Measurements from ENCODE around the gene CCNY. TPM values are rescaled to one million over a fixed set of nuclear protein-coding genes. Genes with fewer than 3 reads are reported as not detected.
A peak's percentile ranks its signal among the peaks of the same experiment; 100 is the strongest.

The CCNY gene
- total RNA-seq, 3 donors from 2014 or later = 48.6 to 64.4 (median 51.5) TPM

DNA sequence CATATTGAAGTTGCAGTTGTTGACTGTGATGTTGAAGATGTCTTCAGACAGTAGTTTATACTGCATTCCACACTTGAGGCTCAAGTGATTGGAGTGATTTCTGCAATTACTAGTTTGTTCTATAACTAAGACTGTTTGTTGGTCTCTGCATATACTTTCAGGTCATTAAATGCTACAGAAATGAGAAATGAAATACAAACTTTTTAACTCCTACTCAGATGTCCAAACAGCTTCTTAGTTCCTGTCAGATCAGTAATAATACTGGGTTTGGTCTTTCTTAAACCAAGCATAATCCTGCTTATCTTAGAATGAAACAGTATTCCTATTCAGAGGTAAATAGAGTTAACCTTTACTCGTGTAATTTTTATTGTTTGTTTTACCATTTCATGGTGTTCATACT, 115.9 kb downstream of the CCNY start:
- TF ChIP-seq, protein P1, sequence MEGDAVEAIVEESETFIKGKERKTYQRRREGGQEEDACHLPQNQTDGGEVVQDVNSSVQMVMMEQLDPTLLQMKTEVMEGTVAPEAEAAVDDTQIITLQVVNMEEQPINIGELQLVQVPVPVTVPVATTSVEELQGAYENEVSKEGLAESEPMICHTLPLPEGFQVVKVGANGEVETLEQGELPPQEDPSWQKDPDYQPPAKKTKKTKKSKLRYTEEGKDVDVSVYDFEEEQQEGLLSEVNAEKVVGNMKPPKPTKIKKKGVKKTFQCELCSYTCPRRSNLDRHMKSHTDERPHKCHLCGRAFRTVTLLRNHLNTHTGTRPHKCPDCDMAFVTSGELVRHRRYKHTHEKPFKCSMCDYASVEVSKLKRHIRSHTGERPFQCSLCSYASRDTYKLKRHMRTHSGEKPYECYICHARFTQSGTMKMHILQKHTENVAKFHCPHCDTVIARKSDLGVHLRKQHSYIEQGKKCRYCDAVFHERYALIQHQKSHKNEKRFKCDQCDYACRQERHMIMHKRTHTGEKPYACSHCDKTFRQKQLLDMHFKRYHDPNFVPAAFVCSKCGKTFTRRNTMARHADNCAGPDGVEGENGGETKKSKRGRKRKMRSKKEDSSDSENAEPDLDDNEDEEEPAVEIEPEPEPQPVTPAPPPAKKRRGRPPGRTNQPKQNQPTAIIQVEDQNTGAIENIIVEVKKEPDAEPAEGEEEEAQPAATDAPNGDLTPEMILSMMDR (IDR thresholded peaks at IDR 0.05) = no peak
- intact Hi-C loops (cut with DNase I, micrococcal nuclease) = no loop called here
- ATAC-seq (no peak), DNase-seq (no peak)
- Histone ChIP-seq H3K4me3 (no peak overlapping the region), H3K9me3 (no peaks in the 10 kb centered on the region), H3K36me3 (ENCODE audit: low read depth) (no peaks in the 10 kb centered on the region), H3K4me1 (ENCODE audit: low read depth) (peaks cover 23% of the 10 kb centered on the region)

DNA sequence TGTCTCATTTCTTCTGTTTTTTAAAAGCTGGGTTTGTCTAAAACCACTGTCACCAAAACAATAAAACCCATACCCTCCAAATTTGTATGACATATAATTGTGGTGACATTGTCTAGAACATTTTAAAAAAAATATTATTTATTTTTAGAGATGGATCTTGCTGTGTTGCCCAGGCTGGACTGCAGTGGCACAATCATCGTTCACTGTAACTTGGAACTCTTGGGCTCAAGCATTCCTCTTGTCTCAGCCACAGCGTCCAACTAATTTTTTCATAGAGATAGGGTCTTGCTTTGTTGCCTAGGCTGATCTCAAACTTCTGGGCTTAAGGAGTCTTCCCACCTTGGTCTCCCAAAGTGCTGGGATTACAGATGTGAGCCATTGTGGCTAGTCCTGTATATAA, 116.5 kb downstream of the CCNY start:
- TF ChIP-seq, protein P1 (IDR thresholded peaks at IDR 0.05) = no peak
- DNase-seq (no peak), ATAC-seq (no peak)
- Histone ChIP-seq H3K4me3 (no peak overlapping the region), H3K9me3 (no peaks in the 10 kb centered on the region), H3K4me1 (ENCODE audit: low read depth) (peaks cover 16% of the 10 kb centered on the region), H3K36me3 (ENCODE audit: low read depth) (no peaks in the 10 kb centered on the region)
- intact Hi-C loops (cut with DNase I, micrococcal nuclease) = no loop called here

DNA sequence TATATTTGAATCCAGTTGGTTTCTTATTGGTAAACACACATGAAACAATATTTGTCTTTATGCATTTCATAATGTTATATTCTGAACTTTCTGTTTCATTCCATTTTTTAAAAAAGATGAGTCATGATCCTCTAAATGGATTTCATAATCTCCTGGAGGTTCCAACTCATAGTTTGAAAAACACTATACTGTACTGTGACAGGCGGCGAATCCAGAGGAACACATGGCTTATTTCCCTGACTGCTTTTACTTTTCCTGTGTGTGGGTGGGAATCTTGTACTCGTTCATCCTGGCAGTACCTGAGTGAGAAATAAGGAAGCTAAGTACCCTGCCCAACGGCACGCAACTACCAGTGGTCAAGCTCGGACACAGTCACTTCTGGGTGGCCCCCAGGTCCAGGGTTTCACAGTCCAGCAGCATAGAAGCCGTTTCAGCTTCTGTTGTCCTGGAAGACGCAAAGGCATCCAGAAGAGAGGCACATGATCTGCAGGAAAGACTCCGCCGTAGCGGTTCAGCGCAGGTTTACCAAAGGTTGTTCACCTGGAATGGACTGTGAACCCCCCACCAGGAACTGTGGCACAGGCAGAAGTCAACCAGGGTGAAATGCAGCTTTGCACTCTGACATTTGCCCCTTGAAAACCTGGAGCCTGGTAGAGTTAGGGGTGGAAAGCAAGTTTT, 117.7 kb downstream of the CCNY start:
- peak; percentile 22 for ATAC-seq
- intact Hi-C loops (cut with DNase I, micrococcal nuclease) = no loop called here
- TF ChIP-seq, protein P1 (IDR thresholded peaks at IDR 0.05) = no peak
- no peak for DNase-seq
- Histone ChIP-seq H3K36me3 (ENCODE audit: low read depth) (no peaks in the 10 kb centered on the region), H3K4me1 (ENCODE audit: low read depth) (peaks cover 5% of the 10 kb centered on the region), H3K4me3 (no peak overlapping the region), H3K9me3 (no peaks in the 10 kb centered on the region)

DNA sequence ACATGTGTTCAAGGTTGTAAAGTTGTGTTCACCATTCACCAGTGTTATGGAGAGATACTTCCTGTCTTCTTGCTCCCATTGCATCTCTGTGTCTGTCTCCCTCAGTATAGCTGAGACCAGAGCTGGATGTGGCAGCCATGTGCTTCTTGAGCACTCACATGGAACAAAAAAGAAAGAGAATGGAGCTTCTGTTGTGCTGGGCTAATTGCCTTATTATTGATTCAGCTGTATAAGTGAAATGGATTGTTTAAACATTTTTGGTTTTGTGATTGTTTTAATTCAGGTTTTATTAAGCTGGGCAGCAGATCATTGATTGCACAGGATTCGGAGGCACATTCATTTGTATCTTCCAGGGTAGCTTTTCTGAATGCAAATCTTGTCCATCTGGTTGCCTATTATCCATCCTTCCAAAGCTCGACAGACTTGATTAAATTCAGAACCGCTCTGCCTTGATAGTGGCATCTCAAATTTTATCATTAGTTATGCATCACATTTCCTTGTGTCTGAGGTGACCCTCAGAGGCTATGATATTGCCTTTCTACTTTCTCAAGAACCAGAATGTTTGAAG, 119.9 kb downstream of the CCNY start:
- DNase-seq = no peak
- Histone ChIP-seq H3K4me3 (no peak overlapping the region), H3K9me3 (no peaks in the 10 kb centered on the region), H3K36me3 (ENCODE audit: low read depth) (no peaks in the 10 kb centered on the region), H3K4me1 (ENCODE audit: low read depth) (peaks cover 5% of the 10 kb centered on the region)
- intact Hi-C loops (cut with DNase I, micrococcal nuclease) = no loop called here
- no peak for ATAC-seq
- TF ChIP-seq, protein P1 (IDR thresholded peaks at IDR 0.05) = no peak

DNA sequence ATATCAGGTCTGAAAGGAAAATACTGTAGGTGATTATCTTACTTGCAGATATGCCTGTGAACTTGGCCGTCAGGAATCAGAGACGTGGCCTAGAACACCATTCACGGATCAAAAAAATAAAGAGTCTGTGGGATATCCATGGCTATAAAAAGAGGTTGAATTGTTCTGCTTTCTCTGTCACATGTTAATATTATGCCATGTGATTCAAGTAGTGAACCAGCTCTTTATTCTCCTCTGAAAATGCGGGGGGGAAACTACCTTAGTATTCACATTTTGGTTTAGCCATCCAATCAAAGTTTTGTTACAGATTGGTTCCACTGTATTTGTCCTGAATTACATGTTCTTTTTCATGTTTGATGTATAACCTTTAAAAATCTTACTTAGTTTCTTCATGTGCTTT, 120.5 kb downstream of the CCNY start:
- no peaks in the 10 kb centered on the region for H3K36me3 ChIP-seq (ENCODE audit: low read depth)
- DNase-seq = no peak
- TF ChIP-seq, protein P1 (IDR thresholded peaks at IDR 0.05) = no peak
- no peak overlapping the region for H3K4me3 ChIP-seq
- intact Hi-C loops (cut with DNase I, micrococcal nuclease) = no loop called here
- no peak for ATAC-seq
- H3K9me3 ChIP-seq = no peaks in the 10 kb centered on the region
- H3K4me1 ChIP-seq (ENCODE audit: low read depth) = peaks cover 5% of the 10 kb centered on the region

Data from mucosa of descending colon (tissue), 3 donors.